ENCODE measurements around the gene YES1.

Gene YES1

DNA sequence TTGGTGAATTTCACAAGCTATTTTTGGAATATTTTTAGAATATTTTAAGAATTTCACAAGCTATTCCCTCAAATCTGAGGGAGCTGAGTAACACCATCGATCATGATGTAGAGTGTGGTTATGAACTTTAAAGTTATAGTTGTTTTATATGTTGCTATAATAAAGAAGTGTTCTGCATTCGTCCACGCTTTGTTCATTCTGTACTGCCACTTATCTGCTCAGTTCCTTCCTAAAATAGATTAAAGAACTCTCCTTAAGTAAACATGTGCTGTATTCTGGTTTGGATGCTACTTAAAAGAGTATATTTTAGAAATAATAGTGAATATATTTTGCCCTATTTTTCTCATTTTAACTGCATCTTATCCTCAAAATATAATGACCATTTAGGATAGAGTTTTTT lies 138.7 kb downstream of the YES1 start:
- no peak for DNase-seq
- TF ChIP-seq POLR2A (IDR thresholded peaks at IDR 0.05; ENCODE audit: low read length) (no peak), GATA1 (IDR thresholded peaks at IDR 0.05; ENCODE audit: low read depth, low read length) (no peak)

All from erythroblast (primary cell).